SK-N-SH (cell line): Measurements from ENCODE around the gene SYTL4. TPM values are rescaled to one million over a fixed set of nuclear protein-coding genes. Genes with fewer than 3 reads are reported as not detected.

ENCODE experiments used
- CTCF ChIA-PET: fragments of 300-600, 350-600 bp; formaldehyde crosslinking; extraction: SDS; loops from one replicate; lab custom pipeline; 2021; lab: Yijun Ruan, JAX
- POLR2A ChIA-PET: fragments of 350-600 bp; sonication (Branson Sonifier 250); formaldehyde crosslinking; extraction: SDS; loops from one replicate; lab custom pipeline; 2020; ENCODE audit warnings: antibody characterized with exemption, inconsistent platforms; lab: Yijun Ruan, JAX
- DNase-seq: peaks from one replicate; pipeline ENCODE4 v3.0.0; 2012
- H2AFZ ChIP-seq: fragments of 200-600 bp; sonication (generic); 2 replicates; pipeline ENCODE4 v1.8.1; 2016; ENCODE audit warnings: antibody characterized with exemption, mild to moderate bottlenecking, low read depth
- H3F3A ChIP-seq: fragments of 200-600 bp; sonication (generic); replicated peaks from 2 replicates; pipeline ENCODE3; 2016; ENCODE audit warnings: antibody characterized with exemption, mild to moderate bottlenecking; ENCODE audit not compliant: insufficient read depth
- H3K27ac ChIP-seq, 2 experiments: fragments of 200-500 bp in 1 of 2; fragments of 200-600 bp in 1 of 2; sonication (Bioruptor generic) in 1 of 2; sonication (generic), shearing (Covaris generic) in 1 of 2; 2 replicates each; pipeline versions ENCODE4 v1.5.1 to v1.6.1; 2014 to 2016; ENCODE audit warnings: low read depth in 2 of 2, inconsistent platforms in 1 of 2, low read length in 1 of 2, mild to moderate bottlenecking in 1 of 2, mixed read lengths in 1 of 2
- H3K27me3 ChIP-seq: fragments of 200-600 bp; sonication (generic), shearing (Covaris generic); 2 replicates; pipeline ENCODE4 v1.6.1; 2016; ENCODE audit warnings: mixed run types; ENCODE audit not compliant: insufficient read depth
- H3K36me3 ChIP-seq, 2 experiments: fragments of 200-500 bp in 1 of 2; fragments of 200-600 bp in 1 of 2; sonication (Bioruptor generic) in 1 of 2; sonication (generic) in 1 of 2; replicated peaks in 1 of 2; 2 replicates each; pipeline versions ENCODE3 to v1.5.1; 2014 to 2016; ENCODE audit warnings: low read length in 1 of 2, mild to moderate bottlenecking in 1 of 2; ENCODE audit not compliant: insufficient read depth in 2 of 2, control insufficient read depth in 1 of 2
- H3K4me1 ChIP-seq, 2 experiments: fragments of 200-500 bp in 1 of 2; fragments of 200-600 bp in 1 of 2; sonication (Bioruptor generic) in 1 of 2; sonication (generic), shearing (Covaris generic) in 1 of 2; 2 replicates each; pipeline versions ENCODE4 v1.5.1 to v1.6.1; 2014 to 2016; ENCODE audit warnings: low read depth in 1 of 2, low read length in 1 of 2, mixed run types in 1 of 2; ENCODE audit not compliant: insufficient read depth in 2 of 2, control insufficient read depth in 1 of 2
- H3K4me2 ChIP-seq: fragments of 200-600 bp; sonication (generic), shearing (Covaris generic); 2 replicates; pipeline ENCODE4 v1.6.1; 2017; ENCODE audit warnings: mixed run types
- H3K4me3 ChIP-seq, 2 experiments: fragments of 200-500 bp in 1 of 2; fragments of 200-600 bp in 1 of 2; sonication (Bioruptor generic) in 1 of 2; sonication (generic), shearing (Covaris generic) in 1 of 2; 2 replicates each; pipeline versions ENCODE4 v1.5.1 to v1.8.1; 2014 to 2016; ENCODE audit warnings: low read depth in 2 of 2, inconsistent platforms in 1 of 2, low read length in 1 of 2, mild to moderate bottlenecking in 1 of 2, mixed read lengths in 1 of 2, moderate library complexity in 1 of 2
- H3K79me2 ChIP-seq: fragments of 200-600 bp; sonication (generic); 2 replicates; pipeline ENCODE4 v1.8.1; 2017; ENCODE audit warnings: mild to moderate bottlenecking; ENCODE audit not compliant: insufficient read depth
- H3K9ac ChIP-seq: fragments of 200-600 bp; sonication (generic); 2 replicates; pipeline ENCODE4 v1.6.1; 2017; ENCODE audit warnings: mixed run types
- H3K9me2 ChIP-seq: fragments of 200-600 bp; sonication (generic); 2 replicates; pipeline ENCODE4 v1.6.1; 2017; ENCODE audit warnings: mixed run types
- H3K9me3 ChIP-seq: fragments of 200-600 bp; sonication (generic); 2 replicates; pipeline ENCODE4 v1.6.1; 2017; ENCODE audit warnings: mixed run types, mild to moderate bottlenecking, moderate library complexity
- H4K20me1 ChIP-seq: fragments of 200-600 bp; sonication (generic); 2 replicates; pipeline ENCODE4 v1.6.1; 2017; ENCODE audit warnings: mild to moderate bottlenecking, mixed run types; ENCODE audit not compliant: insufficient read depth
- CTCF ChIP-seq: fragments of 200-600 bp; sonication (generic); IDR thresholded peaks from 2 replicates; pipeline ENCODE4 v1.6.1; 2017; ENCODE audit warnings: antibody characterized with exemption, mild to moderate bottlenecking, moderate library complexity
- ELF1 ChIP-seq: IDR thresholded peaks from 2 replicates; pipeline ENCODE4 v1.4.0; 2012
- EP300 ChIP-seq, 2 experiments: IDR thresholded peaks; 2 replicates each; pipeline versions ENCODE4 v1.4.0 to v1.6.1; 2012; ENCODE audit warnings: borderline replicate concordance in 1 of 2, low read depth in 1 of 2, low read length in 1 of 2
- FOXM1 ChIP-seq: IDR thresholded peaks from 2 replicates; pipeline ENCODE4 v1.4.0; 2012; ENCODE audit warnings: low read depth, mild to moderate bottlenecking
- GABPA ChIP-seq: IDR thresholded peaks from 2 replicates; pipeline ENCODE4 v1.4.0; 2012; ENCODE audit warnings: low read depth, mild to moderate bottlenecking
- MXI1 ChIP-seq: IDR thresholded peaks from 2 replicates; pipeline ENCODE4 v1.6.1; 2012; ENCODE audit warnings: mild to moderate bottlenecking, low read depth, low read length, improper control_type of control experiment
- NFIC ChIP-seq: IDR thresholded peaks from 2 replicates; pipeline ENCODE4 v1.4.0; 2012; ENCODE audit warnings: borderline replicate concordance
- POLR2AphosphoS5 ChIP-seq: IDR thresholded peaks from 2 replicates; pipeline ENCODE4 v1.6.1; 2012; ENCODE audit warnings: low read depth, low read length
- RCOR1 ChIP-seq: fragments of 150-350 bp; IDR thresholded peaks from 2 replicates; pipeline ENCODE4 v1.6.1; 2017; ENCODE audit warnings: antibody characterized with exemption, low read length
- REST ChIP-seq: IDR thresholded peaks from 2 replicates; pipeline ENCODE4 v1.6.1; 2012; ENCODE audit warnings: mild to moderate bottlenecking, low read depth, low read length, moderate library complexity
- TCF12 ChIP-seq: IDR thresholded peaks from 2 replicates; pipeline ENCODE4 v1.4.0; 2012
- USF1 ChIP-seq: IDR thresholded peaks from 2 replicates; pipeline ENCODE4 v1.4.0; 2012; ENCODE audit warnings: low read depth, borderline replicate concordance
- YY1 ChIP-seq: IDR thresholded peaks from 2 replicates; pipeline ENCODE4 v1.4.0; 2012; ENCODE audit warnings: low read depth, mild to moderate bottlenecking
- ZBTB33 ChIP-seq: IDR thresholded peaks from 2 replicates; pipeline ENCODE4 v1.4.0; 2012; ENCODE audit warnings: low read depth, borderline replicate concordance
- WGBS: methylation state at CpG from one replicate; pipeline ENCODE4 v1.1.6; 2017; ENCODE audit warnings: low lambda C conversion rate; 5-methylcytosine and 5-hydroxymethylcytosine counted together
- polyA plus RNA-seq, 3 experiments: library from polyadenylated mRNA; depleted of rRNA; stranded (reverse); fragments of >200 nt; gene quantifications; 2 replicates each; pipeline ENCODE4 v1.2.3, GENCODE V29; 2012

SYTL4 gene
- polyA plus RNA-seq, 1 of the 3 experiments (the other 2 are of a cell fraction), result 2.3 TPM

GRCh38 chrX:100635040-100635439, 96.9 kb downstream of the SYTL4 start:
- CTCF ChIA-PET, result no interaction called here
- Histone ChIP-seq H3K79me2 (no peaks in the 10 kb centered on the region), H3K9me2 (no peaks in the 10 kb centered on the region), H3F3A (no peaks in the 10 kb centered on the region), H3K36me3 (peaks cover 0 to 16% of the 10 kb centered on the region in 2 experiments), H3K4me3 (no peak overlapping the region), H3K27ac (no peak overlapping the region), H2AFZ (no peak overlapping the region), H3K9ac (no peak overlapping the region), H3K9me3 (no peaks in the 10 kb centered on the region), H3K4me2 (0 out of 2 replicates have a peak overlapping the region, but pooled peaks have one; percentile 73), H4K20me1 (no peaks in the 10 kb centered on the region), H3K4me1 (peaks cover 0 to 3% of the 10 kb centered on the region in 2 experiments; a peak in 1 of 4 replicates), H3K27me3 (no peaks in the 10 kb centered on the region; the same call in 1 of the 2 replicates)
- 48% methylated on average over 5 of the region's 5 CpGs for WGBS
- no peak for DNase-seq
- POLR2A ChIA-PET, result no interaction called here
- TF ChIP-seq TCF12, result no peak
- no peak for TF ChIP-seq MXI1
- no peak for TF ChIP-seq YY1
- no peak for TF ChIP-seq CTCF
- no peak for TF ChIP-seq RCOR1
- TF ChIP-seq ZBTB33, result no peak
- TF ChIP-seq FOXM1, result no peak
- no peak for TF ChIP-seq REST
- TF ChIP-seq NFIC, result no peak
- no peak for TF ChIP-seq POLR2AphosphoS5
- TF ChIP-seq USF1, result no peak
- no peak for TF ChIP-seq ELF1
- no peak for TF ChIP-seq GABPA
- TF ChIP-seq EP300 (IDR thresholded peaks at IDR 0.05; ENCODE audit: borderline replicate concordance in 1 of 2, low read depth in 1 of 2, low read length in 1 of 2), result no peak
